GM19438 (cell line): Measurements from ENCODE around the gene LYRM2.
A peak's percentile ranks its signal among the peaks of the same experiment; 100 is the strongest.
"Not testable (repeated sequence)": the region's sequence is repeated elsewhere in the genome, so short reads cannot be mapped to it uniquely, and the experiment has no call there.

ENCODE experiments used
- ATAC-seq: cut with Tn5 transposase; IDR thresholded peaks from one replicate; pipeline ENCODE4 v1.9.1; 2021; ENCODE audit warnings: low read depth; ENCODE audit not compliant: unreplicated experiment

The LYRM2 gene

GRCh38 chr6:89650579-89650978 lies 12.0 kb upstream of the LYRM2 start:
- no peak for ATAC-seq

- no peak for ATAC-seq
Observed at GRCh38 chr6:89649682-89650081, 11.1 kb upstream of the LYRM2 start.

GRCh38 chr6:89644864-89645263 lies 6.3 kb upstream of the LYRM2 start:
- no peak for ATAC-seq

- ATAC-seq = no peak
Observed at GRCh38 chr6:89643406-89643805, 4.9 kb upstream of the LYRM2 start.

GRCh38 chr6:89642956-89643355 lies 4.4 kb upstream of the LYRM2 start:
- no peak for ATAC-seq

- ATAC-seq = not testable (repeated sequence)
Observed at GRCh38 chr6:89641581-89641980, 3.0 kb upstream of the LYRM2 start.

- no peak for ATAC-seq
Observed at GRCh38 chr6:89640804-89641203, 2.3 kb upstream of the LYRM2 start.

GRCh38 chr6:89637960-89638319 lies 607 bp downstream of the LYRM2 start:
- ATAC-seq = peak; percentile 6

GRCh38 chr6:89636412-89636811 lies 2.1 kb downstream of the LYRM2 start:
- not testable (repeated sequence) for ATAC-seq

- ATAC-seq = no peak
Observed at GRCh38 chr6:89630488-89630887, 8.1 kb downstream of the LYRM2 start.

GRCh38 chr6:89623749-89624148 lies 14.8 kb downstream of the LYRM2 start:
- ATAC-seq = no peak

GRCh38 chr6:89619567-89619966 lies 19.0 kb downstream of the LYRM2 start:
- ATAC-seq = no peak

GRCh38 chr6:89618026-89618425 lies 20.5 kb downstream of the LYRM2 start:
- no peak for ATAC-seq

- ATAC-seq = no peak
Observed at GRCh38 chr6:89616531-89616930, 22.0 kb downstream of the LYRM2 start.

GRCh38 chr6:89615882-89616281 lies 22.7 kb downstream of the LYRM2 start:
- no peak for ATAC-seq

- no peak for ATAC-seq
Observed at GRCh38 chr6:89613790-89614189, 24.8 kb downstream of the LYRM2 start.

GRCh38 chr6:89612121-89612520 lies 26.4 kb downstream of the LYRM2 start:
- ATAC-seq = no peak

GRCh38 chr6:89611666-89612065 lies 26.9 kb downstream of the LYRM2 start:
- no peak for ATAC-seq

- ATAC-seq = no peak
Observed at GRCh38 chr6:89610149-89610642, 28.4 kb downstream of the LYRM2 start.

- ATAC-seq = no peak
Observed at GRCh38 chr6:89605861-89606260, 32.7 kb downstream of the LYRM2 start.

GRCh38 chr6:89604653-89605052 lies 33.9 kb downstream of the LYRM2 start:
- no peak for ATAC-seq

- ATAC-seq = no peak
Observed at GRCh38 chr6:89602166-89602565, 36.4 kb downstream of the LYRM2 start.

GRCh38 chr6:89599727-89600126 lies 38.8 kb downstream of the LYRM2 start:
- no peak for ATAC-seq
